ENCODE data around the gene WDR13.
A peak's percentile ranks its signal among the peaks of the same experiment; 100 is the strongest.
"Not testable (repeated sequence)": the region's sequence is repeated elsewhere in the genome, so short reads cannot be mapped to it uniquely, and the experiment has no call there.

Gene WDR13

GRCh38 chrX:48598614-48599013 lies 1.3 kb downstream of the WDR13 start:
- DNase-seq = no peak

GRCh38 chrX:48599341-48599740 lies 2.0 kb downstream of the WDR13 start:
- no peak for DNase-seq

GRCh38 chrX:48600226-48600625 lies 2.9 kb downstream of the WDR13 start:
- DNase-seq = no peak

GRCh38 chrX:48601741-48602394 lies 4.6 kb downstream of the WDR13 start:
- no peak for DNase-seq

- no peak for DNase-seq
Observed at GRCh38 chrX:48604701-48605100, 7.4 kb downstream of the WDR13 start.

GRCh38 chrX:48606091-48606490 lies 8.8 kb downstream of the WDR13 start:
- DNase-seq = no peak

GRCh38 chrX:48611703-48612102 lies 14.4 kb downstream of the WDR13 start:
- DNase-seq = no peak

- DNase-seq = no peak
Observed at GRCh38 chrX:48613502-48614160, 16.3 kb downstream of the WDR13 start.

- DNase-seq = no peak
Observed at GRCh38 chrX:48616576-48616975, 19.3 kb downstream of the WDR13 start.

- DNase-seq = no peak
Observed at GRCh38 chrX:48617542-48618340, 20.4 kb downstream of the WDR13 start.

- DNase-seq = no peak
Observed at GRCh38 chrX:48626401-48627298, 29.4 kb downstream of the WDR13 start.

GRCh38 chrX:48631376-48632090 lies 34.2 kb downstream of the WDR13 start:
- peak; percentile 85 for DNase-seq

GRCh38 chrX:48632207-48632606 lies 34.9 kb downstream of the WDR13 start:
- DNase-seq = no peak

GRCh38 chrX:48636301-48636700 lies 39.0 kb downstream of the WDR13 start:
- DNase-seq = no peak

- DNase-seq = no peak
Observed at GRCh38 chrX:48636776-48637175, 39.5 kb downstream of the WDR13 start.

GRCh38 chrX:48645669-48646068 lies 48.4 kb downstream of the WDR13 start:
- DNase-seq = no peak

GRCh38 chrX:48648336-48648751 lies 51.1 kb downstream of the WDR13 start:
- peak; percentile 64 for DNase-seq

GRCh38 chrX:48649102-48649501 lies 51.8 kb downstream of the WDR13 start:
- DNase-seq = no peak

- DNase-seq = not testable (repeated sequence)
Observed at GRCh38 chrX:48652055-48652579, 54.8 kb downstream of the WDR13 start.

- DNase-seq = not testable (repeated sequence)
Observed at GRCh38 chrX:48654746-48655145, 57.5 kb downstream of the WDR13 start.

Measured in CD4-positive, alpha-beta T cell treated with Interleukin-10 for 1 hour (primary cell).